HepG2 (cell line): ENCODE results near the gene LRRC8D. TPM values are rescaled to one million over a fixed set of nuclear protein-coding genes. Genes with fewer than 3 reads are reported as not detected.

Experiments
- ATAC-seq: fragments of 200-7000 bp; cut with Tn5 transposase; 3 replicates; pipeline ENCODE4 v1.9.1; 2020; ENCODE audit warnings: mild to moderate bottlenecking, moderate library complexity
- BruUV-seq: library from RNA; stranded (reverse); fragments of 400-500 nt; replicated peaks from 2 replicates; lab custom pipeline; 2021; lab: Mats Ljungman, UMichigan
- CTCF ChIA-PET: fragments of 300-600 bp; formaldehyde crosslinking; extraction: SDS; loops from one replicate; lab custom pipeline; 2021; ENCODE audit warnings: low total read pairs, inconsistent platforms, low intra/inter-chr PET ratio; lab: Yijun Ruan, JAX
- POLR2A ChIA-PET: fragments of 350-600 bp; sonication (Branson Sonifier 250); formaldehyde crosslinking; loops from one replicate; lab custom pipeline; 2020; ENCODE audit warnings: antibody characterized with exemption, inconsistent platforms; lab: Yijun Ruan, JAX
- DNase-seq: peaks from one replicate; pipeline ENCODE4 v3.0.0-alpha.2; 2015; ENCODE audit warnings: low spot score
- FAIRE-seq: peaks from 3 replicates; lab custom pipeline; 2011; peaks lifted over from hg19 to GRCh38; lab: Jason Lieb, UNC
- H2AFZ ChIP-seq: one replicate; pipeline ENCODE4 v1.6.1; 2011; ENCODE audit warnings: low read length, inconsistent platforms
- H3K27ac ChIP-seq: fragments of 300-600 bp; 3 replicates; pipeline ENCODE4 v1.8.0; 2011; ENCODE audit warnings: mixed run types, mild to moderate bottlenecking, mixed read lengths, low read length, inconsistent platforms; ENCODE audit not compliant: insufficient read depth; ENCODE audit errors: extremely low read length
- H3K27me3 ChIP-seq, 2 experiments: fragments of 200-600 bp in 1 of 2; 2 replicates in 1 of 2; 3 replicates in 1 of 2; pipeline versions ENCODE4 v1.6.0 to v1.8.0; 2011; ENCODE audit warnings: low read length in 2 of 2, mild to moderate bottlenecking in 2 of 2, moderate library complexity in 2 of 2, inconsistent platforms in 1 of 2; ENCODE audit not compliant: insufficient read depth in 2 of 2, control insufficient read depth in 1 of 2
- H3K36me3 ChIP-seq, 2 experiments: fragments of 200-600 bp in 1 of 2; replicated peaks in 1 of 2; 2 replicates in 1 of 2; 3 replicates in 1 of 2; pipeline versions ENCODE4 v1.5.1 to v1.8.0; 2011; ENCODE audit warnings: low read length in 2 of 2, inconsistent platforms in 1 of 2; ENCODE audit not compliant: insufficient read depth in 2 of 2, control insufficient read depth in 1 of 2
- H3K4me1 ChIP-seq: 2 replicates; pipeline ENCODE4 v1.5.1; 2012; ENCODE audit warnings: low read length, inconsistent platforms; ENCODE audit not compliant: insufficient read depth
- H3K4me2 ChIP-seq: 2 replicates; pipeline ENCODE4 v1.6.0; 2011; ENCODE audit warnings: low read depth, low read length, inconsistent platforms
- H3K4me3 ChIP-seq, 3 experiments: fragments of 200-600 bp in 1 of 3; sonication (generic), shearing (Covaris generic) in 1 of 3; replicated peaks in 1 of 3; 2 replicates each; pipeline ENCODE4 v1.5.1; 2011 to 2016; ENCODE audit warnings: low read length in 3 of 3, inconsistent platforms in 2 of 3, low read depth in 2 of 3, mild to moderate bottlenecking in 2 of 3, control low read depth in 1 of 3, mixed read lengths in 1 of 3; ENCODE audit not compliant: insufficient read depth in 1 of 3
- H3K79me2 ChIP-seq: one replicate; pipeline ENCODE4 v1.6.1; 2011; ENCODE audit warnings: low read length, inconsistent platforms; ENCODE audit not compliant: insufficient read depth
- H3K9ac ChIP-seq: 2 replicates; pipeline ENCODE4 v1.6.0; 2011; ENCODE audit warnings: mild to moderate bottlenecking, low read depth, low read length, inconsistent platforms; ENCODE audit not compliant: insufficient read depth
- H3K9me3 ChIP-seq: 2 replicates; pipeline ENCODE4 v1.5.1; 2012; ENCODE audit warnings: mild to moderate bottlenecking, low read length
- H4K20me1 ChIP-seq: 2 replicates; pipeline ENCODE4 v1.6.0; 2011; ENCODE audit warnings: inconsistent platforms, mild to moderate bottlenecking, low read length, moderate library complexity; ENCODE audit not compliant: insufficient read depth
- DNMT1 ChIP-seq: sonication (generic); formaldehyde crosslinking; IDR thresholded peaks from 2 replicates; pipeline ENCODE4 v1.5.1; 2020; ENCODE audit warnings: mild to moderate bottlenecking, missing genetic modification reagents
- ETS1 ChIP-seq: sonication (generic); formaldehyde crosslinking; IDR thresholded peaks from 2 replicates; pipeline ENCODE4 v1.4.0; 2020; ENCODE audit warnings: missing genetic modification reagents
- GATAD1 ChIP-seq: IDR thresholded peaks from 2 replicates; pipeline ENCODE4 v1.6.1; 2016; ENCODE audit warnings: missing genetic modification reagents, missing compliant biosample characterization
- PATZ1 ChIP-seq: sonication (generic); formaldehyde crosslinking; IDR thresholded peaks from 2 replicates; pipeline ENCODE4 v1.4.0; 2020; ENCODE audit warnings: missing genetic modification reagents
- PAWR ChIP-seq: sonication (generic); formaldehyde crosslinking; IDR thresholded peaks from 2 replicates; pipeline ENCODE4 v1.4.0; 2020; ENCODE audit warnings: missing genetic modification reagents, mild to moderate bottlenecking, borderline replicate concordance
- RERE ChIP-seq: IDR thresholded peaks from 2 replicates; pipeline ENCODE4 v1.6.1; 2016; ENCODE audit warnings: low read depth, missing genetic modification reagents, missing compliant biosample characterization
- REST ChIP-seq, 2 experiments: IDR thresholded peaks; 2 replicates each; pipeline ENCODE4 v1.6.1; 2011 to 2012; ENCODE audit warnings: low read length in 2 of 2, borderline replicate concordance in 1 of 2, low read depth in 1 of 2, mild to moderate bottlenecking in 1 of 2, moderate library complexity in 1 of 2
- RFX1 ChIP-seq: fragments of 450-650 bp; IDR thresholded peaks from 2 replicates; pipeline ENCODE4 v1.6.1; 2017
- SP140L ChIP-seq: sonication (generic); formaldehyde crosslinking; IDR thresholded peaks from 2 replicates; pipeline ENCODE4 v1.4.0; 2020; ENCODE audit warnings: missing genetic modification reagents, borderline replicate concordance
- ZBTB14 ChIP-seq: sonication (generic); formaldehyde crosslinking; IDR thresholded peaks from 2 replicates; pipeline ENCODE4 v1.4.0; 2020; ENCODE audit warnings: missing genetic modification reagents
- ZNF24 ChIP-seq: fragments of 450-650 bp; IDR thresholded peaks from 2 replicates; pipeline ENCODE4 v1.6.1; 2017; ENCODE audit warnings: antibody characterized with exemption, mild to moderate bottlenecking
- WGBS: methylation state at CpG from one replicate; pipeline ENCODE4 v1.1.6; 2017; ENCODE audit warnings: low lambda C conversion rate; 5-methylcytosine and 5-hydroxymethylcytosine counted together
- in situ Hi-C: cut with HindIII; loops from 2 replicates; pipeline ENCODE4 v1.10.0; 2017; ENCODE audit warnings: low pct_unique_long_range_greater_than_20kb; ENCODE audit not compliant: extremely low pct_ligation_motif_present
- intact Hi-C: fragments of 100-400 bp; cut with micrococcal nuclease; formaldehyde crosslinking; loops from one replicate; pipeline ENCODE4 v1.10.0; 2022; ENCODE audit not compliant: unreplicated experiment
- polyA plus RNA-seq, 8 experiments: library from polyadenylated mRNA; depleted of rRNA in 3 of 8; stranded (reverse) in 7 of 8; unstranded in 1 of 8; fragments of >200 nt; fragmentation: Illumina TruSeq in 4 of 8; extraction: Trizol in 4 of 8; gene quantifications; 2 replicates each; pipeline versions ENCODE4 v1.2.1 to v1.2.3, GENCODE V29; 2011 to 2016; ENCODE audit warnings: low read depth in 4 of 8, missing spikeins in 1 of 8, mixed read lengths in 1 of 8; ENCODE audit not compliant: insufficient read depth in 1 of 8
- total RNA-seq, 5 experiments: library from RNA; depleted of rRNA; stranded (reverse); fragments of >200 nt; fragmentation: Illumina TruSeq; extraction: Trizol; gene quantifications; 2 replicates each; pipeline ENCODE4 v1.2.3, GENCODE V29; 2016; ENCODE audit warnings: low read depth in 1 of 5

Gene LRRC8D
- total and polyA plus RNA-seq, 2 of the 13 experiments (the other 11 are each of a cell fraction or from before 2014, with no cell fraction given), result 29.9 to 45.5 TPM

GRCh38 chr1:89872567-89872966 lies 51.7 kb downstream of the LRRC8D start:
- 93% methylated on average over 1 of the region's 1 CpG for WGBS
- intact Hi-C loops, result loop anchor here (5.0 kb wide), 2 partner anchors 35 to 50 kb away; partner anchors contain the start of gene LRRC8D
- H4K20me1 ChIP-seq, result no peaks in the 10 kb centered on the region
- ATAC-seq (no peak), DNase-seq (no peak), FAIRE-seq (no peak)
- no peak overlapping the region for H2AFZ ChIP-seq
- POLR2A ChIA-PET, result no interaction called here
- H3K9me3 ChIP-seq, result no peaks in the 10 kb centered on the region
- no peak overlapping the region for H3K4me3 ChIP-seq
- CTCF ChIA-PET, result no interaction called here
- in situ Hi-C loops, result no loop called here
- H3K4me2 ChIP-seq, result no peak overlapping the region
- peaks cover 37% of the 10 kb centered on the region for H3K79me2 ChIP-seq
- no peak overlapping the region for H3K9ac ChIP-seq
- no peak overlapping the region for H3K27ac ChIP-seq
- no TSS peak for BruUV-seq
- H3K4me1 ChIP-seq, result peaks cover 36% of the 10 kb centered on the region
- peaks cover 4 to 30% of the 10 kb centered on the region in 2 experiments; a peak in 4 of 5 replicates for H3K36me3 ChIP-seq
- no peaks in the 10 kb centered on the region for H3K27me3 ChIP-seq
- TF ChIP-seq DNMT1, result no peak
- TF ChIP-seq SP140L (CRISPR knock-in tag), result no peak
- no peak for TF ChIP-seq GATAD1 (CRISPR knock-in tag)
- no peak for TF ChIP-seq PAWR
- no peak for TF ChIP-seq ZNF24
- TF ChIP-seq ZBTB14 (CRISPR knock-in tag), result no peak
- TF ChIP-seq RERE, result no peak
- no peak for TF ChIP-seq PATZ1 (CRISPR knock-in tag)
- TF ChIP-seq RFX1, result no peak
- TF ChIP-seq REST (IDR thresholded peaks at IDR 0.05; ENCODE audit: borderline replicate concordance in 1 of 2, low read depth in 1 of 2, low read length in 2 of 2), result no peak
- TF ChIP-seq ETS1 (CRISPR knock-in tag), result no peak
